ENCODE data around the gene CHCHD6.

DNA sequence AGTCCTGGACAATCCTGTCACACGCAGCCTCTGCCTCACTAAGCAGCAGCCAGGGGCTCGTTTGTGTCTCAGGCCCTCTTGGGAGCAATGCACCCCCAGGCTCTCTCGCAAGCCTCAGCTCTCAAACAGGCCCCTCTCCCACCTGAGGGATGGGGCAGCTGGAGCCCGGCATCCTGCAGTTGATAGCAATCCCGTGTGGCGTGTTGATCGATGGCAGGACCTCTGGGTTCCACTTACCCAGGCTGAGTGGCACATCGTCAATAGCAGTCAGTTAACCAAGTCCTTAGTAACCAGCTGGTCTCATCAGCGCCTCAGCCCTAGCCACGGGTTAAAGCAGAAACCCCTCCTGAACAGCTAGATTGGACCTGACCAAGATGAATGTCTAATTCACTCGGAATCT lies 242.4 kb downstream of the CHCHD6 start:
- TF ChIP-seq, protein P1, sequence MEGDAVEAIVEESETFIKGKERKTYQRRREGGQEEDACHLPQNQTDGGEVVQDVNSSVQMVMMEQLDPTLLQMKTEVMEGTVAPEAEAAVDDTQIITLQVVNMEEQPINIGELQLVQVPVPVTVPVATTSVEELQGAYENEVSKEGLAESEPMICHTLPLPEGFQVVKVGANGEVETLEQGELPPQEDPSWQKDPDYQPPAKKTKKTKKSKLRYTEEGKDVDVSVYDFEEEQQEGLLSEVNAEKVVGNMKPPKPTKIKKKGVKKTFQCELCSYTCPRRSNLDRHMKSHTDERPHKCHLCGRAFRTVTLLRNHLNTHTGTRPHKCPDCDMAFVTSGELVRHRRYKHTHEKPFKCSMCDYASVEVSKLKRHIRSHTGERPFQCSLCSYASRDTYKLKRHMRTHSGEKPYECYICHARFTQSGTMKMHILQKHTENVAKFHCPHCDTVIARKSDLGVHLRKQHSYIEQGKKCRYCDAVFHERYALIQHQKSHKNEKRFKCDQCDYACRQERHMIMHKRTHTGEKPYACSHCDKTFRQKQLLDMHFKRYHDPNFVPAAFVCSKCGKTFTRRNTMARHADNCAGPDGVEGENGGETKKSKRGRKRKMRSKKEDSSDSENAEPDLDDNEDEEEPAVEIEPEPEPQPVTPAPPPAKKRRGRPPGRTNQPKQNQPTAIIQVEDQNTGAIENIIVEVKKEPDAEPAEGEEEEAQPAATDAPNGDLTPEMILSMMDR (IDR thresholded peaks at IDR 0.05; ENCODE audit: low read depth, low read length, missing input control), result no peak
- TF ChIP-seq JUND (IDR thresholded peaks at IDR 0.05) (no peak), TAF1 (conservative IDR thresholded peaks at IDR 0.05) (no peak), FOXA1 (IDR thresholded peaks at IDR 0.05) (no peak)
- TF ChIP-seq, protein P2, sequence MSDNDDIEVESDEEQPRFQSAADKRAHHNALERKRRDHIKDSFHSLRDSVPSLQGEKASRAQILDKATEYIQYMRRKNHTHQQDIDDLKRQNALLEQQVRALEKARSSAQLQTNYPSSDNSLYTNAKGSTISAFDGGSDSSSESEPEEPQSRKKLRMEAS (IDR thresholded peaks at IDR 0.05), result no peak

Data from liver (tissue), 3 donors.